Transverse colon (tissue), 4 donors: ENCODE data around the gene HNRNPR. TPM values are rescaled to one million over a fixed set of nuclear protein-coding genes. Genes with fewer than 3 reads are reported as not detected.
A peak's percentile ranks its signal among the peaks of the same experiment; 100 is the strongest.

ENCODE experiments used
- DNase-seq: peaks from one replicate; pipeline ENCODE4 v3.0.0-alpha.2; 2019
- H3K27ac ChIP-seq, 4 donors: fragments of 200-600 bp; sonication (generic); 2 replicates each; pipeline ENCODE4 v1.5.1; 2016 to 2018; ENCODE audit warnings: inconsistent platforms in 4 of 4
- H3K27me3 ChIP-seq: fragments of 200-600 bp; sonication (generic); 2 replicates; pipeline ENCODE4 v1.5.1; 2017; ENCODE audit warnings: inconsistent platforms
- H3K36me3 ChIP-seq, 4 donors: fragments of 200-600 bp; sonication (generic); 2 replicates each; pipeline ENCODE4 v1.5.1; 2017 to 2019; ENCODE audit warnings: inconsistent platforms in 4 of 4
- H3K4me1 ChIP-seq, 4 donors: fragments of 200-600 bp; sonication (generic); 2 replicates each; pipeline ENCODE4 v1.5.1; 2017 to 2020; ENCODE audit warnings: inconsistent platforms in 4 of 4
- H3K4me3 ChIP-seq, 4 donors: fragments of 200-600 bp; sonication (generic); 1 replicate in 1 of 4; 2 replicates in 3 of 4; pipeline versions ENCODE4 v1.5.1 to v1.6.1; 2017 to 2019; ENCODE audit warnings: inconsistent platforms in 4 of 4
- H3K9me3 ChIP-seq, 2 donors: fragments of 200-600 bp; sonication (generic); 2 replicates each; pipeline ENCODE4 v1.5.1; 2017 to 2019; ENCODE audit warnings: inconsistent platforms in 2 of 2
- EP300 ChIP-seq: sonication (generic); formaldehyde crosslinking; IDR thresholded peaks from one replicate; pipeline ENCODE4 v1.6.1; 2017; ENCODE audit warnings: antibody characterized with exemption, low read depth
- POLR2A ChIP-seq: fragments of 450-650 bp; IDR thresholded peaks from one replicate; pipeline ENCODE4 v1.6.1; 2016; ENCODE audit warnings: antibody characterized with exemption, mild to moderate bottlenecking, moderate library complexity
- POLR2AphosphoS5 ChIP-seq, 3 donors: sonication (generic); formaldehyde crosslinking; IDR thresholded peaks; one replicate each; pipeline ENCODE4 v1.6.1; 2016; ENCODE audit warnings: antibody characterized with exemption in 3 of 3
- WGBS, 2 donors: methylation state at CpG; one replicate each; pipeline ENCODE4 v1.1.5; 2018; ENCODE audit warnings: low coverage in 1 of 2; 5-methylcytosine and 5-hydroxymethylcytosine counted together
- in situ Hi-C, 4 donors: fragments of 200-750 bp; cut with MboI; loops; one replicate each; pipeline versions ENCODE4 v1.15.0 to v1.15.1; 2017; ENCODE audit warnings: low sequenced_read_pairs in 3 of 4, low pct_ligation_motif_present in 1 of 4, low pct_unique_long_range_greater_than_20kb in 1 of 4
- intact Hi-C: fragments of 100-400 bp; cut with DNase I; formaldehyde crosslinking; loops from one replicate; pipeline ENCODE4 v1.15.1; 2023; ENCODE audit warnings: low total_unique reads
- total RNA-seq, 4 donors: library from RNA; depleted of rRNA; stranded (reverse); fragments of >200 nt; gene quantifications; one replicate each; pipeline ENCODE4 v1.1.0, GENCODE V29; 2016
- TF ChIP-seq, protein P1 (sequence below), 5 experiments: fragments of 200-600 bp in 3 of 5; fragments of 450-650 bp in 2 of 5; sonication (generic) in 3 of 5; IDR thresholded peaks; 1 replicate in 2 of 5; 2 replicates in 3 of 5; pipeline ENCODE4 v1.5.1; 2016 to 2017; ENCODE audit warnings: antibody characterized with exemption in 5 of 5, inconsistent platforms in 3 of 5, mild to moderate bottlenecking in 2 of 5, moderate library complexity in 1 of 5

HNRNPR gene
- total RNA-seq, 4 donors from 2014 or later: 13.5 to 120 (median 60.8) TPM

DNA sequence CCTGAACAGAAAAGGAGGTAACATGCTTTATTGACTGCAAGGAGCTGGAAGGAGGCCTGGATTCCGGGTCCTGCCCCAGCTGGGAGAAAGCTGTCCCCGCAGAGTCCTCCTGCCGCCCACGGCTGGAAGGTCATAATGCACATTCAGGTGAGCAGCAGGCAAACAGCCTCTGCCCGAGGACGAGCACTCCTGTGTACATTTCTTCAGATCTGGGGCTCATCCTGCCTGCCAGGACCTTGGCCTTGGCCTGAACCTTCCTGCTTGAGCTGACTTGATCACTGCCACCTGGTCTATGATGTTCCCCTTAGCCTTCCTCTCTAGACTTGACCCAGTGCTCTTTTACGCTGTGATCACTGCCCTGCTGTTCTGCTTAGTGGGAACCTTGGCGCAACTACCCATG is 43.4 kb upstream of the HNRNPR start:
- no peak overlapping the region for H3K27ac ChIP-seq
- WGBS, 2 donors: 78% methylated on average over 8 of the region's 8 CpGs; no CpG with 5 or more reads in 1 of the 2 donors

DNA sequence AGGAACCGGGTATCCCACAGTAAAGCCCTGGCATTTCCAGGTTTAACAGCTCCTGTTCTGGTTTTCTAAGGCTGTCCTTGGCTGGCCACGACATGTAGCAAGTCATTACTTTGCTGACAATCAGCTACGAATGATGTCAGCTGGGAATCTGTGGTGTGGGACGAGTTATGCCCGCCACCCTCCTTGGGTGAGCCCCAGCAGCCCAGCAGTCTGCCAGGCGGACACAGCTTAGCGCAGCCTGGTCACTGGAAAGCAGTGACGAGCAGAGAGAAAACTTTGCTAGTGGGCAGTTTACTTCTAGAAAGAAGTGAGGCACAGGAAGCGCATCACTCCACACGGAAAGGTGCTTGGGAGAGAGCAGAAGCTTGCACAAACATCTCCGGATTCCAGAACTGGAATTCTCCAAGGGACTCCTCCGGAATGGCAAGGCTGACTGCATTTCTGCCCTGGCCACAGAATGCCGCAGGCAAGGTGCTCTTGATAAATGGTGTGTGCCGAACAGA is 41.1 kb upstream of the HNRNPR start:
- WGBS, 2 donors: 81 to 88% methylated on average over 4 to 14 of the region's 14 CpGs
- Histone ChIP-seq H3K4me3 (no peak overlapping the region), H3K9me3 (no peaks in the 10 kb centered on the region), H3K36me3 (peaks cover 0 to 11% (median 4%) of the 10 kb centered on the region in 4 donors), H3K4me1 (peaks cover 0 to 21% (median 0%) of the 10 kb centered on the region in 4 donors), H3K27ac (peak overlapping the region in 1 of 4 donors; percentile 17), H3K27me3 (no peaks in the 10 kb centered on the region)
- TF ChIP-seq POLR2A (no peak), EP300 (no peak), POLR2AphosphoS5 (IDR thresholded peaks at IDR 0.05) (no peak)
- TF ChIP-seq, protein P1, sequence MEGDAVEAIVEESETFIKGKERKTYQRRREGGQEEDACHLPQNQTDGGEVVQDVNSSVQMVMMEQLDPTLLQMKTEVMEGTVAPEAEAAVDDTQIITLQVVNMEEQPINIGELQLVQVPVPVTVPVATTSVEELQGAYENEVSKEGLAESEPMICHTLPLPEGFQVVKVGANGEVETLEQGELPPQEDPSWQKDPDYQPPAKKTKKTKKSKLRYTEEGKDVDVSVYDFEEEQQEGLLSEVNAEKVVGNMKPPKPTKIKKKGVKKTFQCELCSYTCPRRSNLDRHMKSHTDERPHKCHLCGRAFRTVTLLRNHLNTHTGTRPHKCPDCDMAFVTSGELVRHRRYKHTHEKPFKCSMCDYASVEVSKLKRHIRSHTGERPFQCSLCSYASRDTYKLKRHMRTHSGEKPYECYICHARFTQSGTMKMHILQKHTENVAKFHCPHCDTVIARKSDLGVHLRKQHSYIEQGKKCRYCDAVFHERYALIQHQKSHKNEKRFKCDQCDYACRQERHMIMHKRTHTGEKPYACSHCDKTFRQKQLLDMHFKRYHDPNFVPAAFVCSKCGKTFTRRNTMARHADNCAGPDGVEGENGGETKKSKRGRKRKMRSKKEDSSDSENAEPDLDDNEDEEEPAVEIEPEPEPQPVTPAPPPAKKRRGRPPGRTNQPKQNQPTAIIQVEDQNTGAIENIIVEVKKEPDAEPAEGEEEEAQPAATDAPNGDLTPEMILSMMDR (IDR thresholded peaks at IDR 0.05): no peak
- in situ Hi-C loops (no loop called here), intact Hi-C loops (no loop called here)
- DNase-seq: no peak

More for the DNA sequence above, 43.4 kb upstream of the HNRNPR start:
- in situ Hi-C loops (no loop called here), intact Hi-C loops (no loop called here)
- H3K9me3 ChIP-seq: no peaks in the 10 kb centered on the region
- no peak for DNase-seq
- no peak overlapping the region for H3K4me3 ChIP-seq
- no peaks in the 10 kb centered on the region for H3K36me3 ChIP-seq
- no peak for TF ChIP-seq EP300
- H3K4me1 ChIP-seq: peaks cover 0 to 21% (median 0%) of the 10 kb centered on the region in 4 donors
- H3K27me3 ChIP-seq: no peaks in the 10 kb centered on the region

DNA sequence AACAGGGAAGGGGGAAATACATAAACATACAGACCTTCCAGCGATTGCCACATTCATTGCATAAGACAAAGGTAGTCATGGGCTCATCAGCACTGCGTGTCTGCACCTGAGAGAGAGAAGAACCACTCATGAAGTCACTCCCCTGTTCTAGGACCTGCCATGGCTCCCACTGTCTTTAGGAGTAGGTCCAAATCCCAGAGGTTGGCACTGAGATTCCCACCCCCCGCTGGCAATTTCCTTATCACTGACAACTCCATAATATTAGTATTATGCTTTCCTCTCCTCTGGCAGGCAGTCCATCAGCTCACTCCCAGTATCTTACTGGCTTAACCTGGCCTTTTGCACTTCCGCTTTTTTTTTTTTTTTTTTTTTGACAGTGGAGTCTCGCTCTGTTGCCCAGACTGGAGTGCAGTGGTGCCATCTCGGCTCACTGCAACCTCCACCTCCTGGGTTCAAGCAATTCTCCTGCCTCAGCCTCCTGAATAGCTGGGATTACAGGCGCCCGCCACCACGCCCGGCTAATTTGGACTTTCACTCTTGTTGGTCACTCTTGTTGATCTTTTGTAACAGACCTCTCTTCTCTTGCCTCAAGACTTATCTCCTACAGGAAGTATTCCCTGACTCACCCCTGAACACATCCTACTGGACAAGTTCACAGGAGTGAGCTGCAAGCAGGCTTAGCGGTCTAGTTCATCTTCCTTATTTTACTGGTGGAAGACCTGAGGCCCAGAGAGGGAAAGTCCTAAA is 40.4 kb upstream of the HNRNPR start:
- peak; percentile 41 for DNase-seq
- H3K4me3 ChIP-seq: no peak overlapping the region
- H3K27me3 ChIP-seq: no peaks in the 10 kb centered on the region
- H3K4me1 ChIP-seq: peaks cover 0 to 21% (median 0%) of the 10 kb centered on the region in 4 donors
- 72 to 78% methylated on average over 5 to 11 of the region's 11 CpGs for WGBS, 2 donors
- no peak for TF ChIP-seq POLR2A
- TF ChIP-seq EP300: no peak
- TF ChIP-seq, protein P1 (IDR thresholded peaks at IDR 0.05): no peak
- no peak for TF ChIP-seq POLR2AphosphoS5 (IDR thresholded peaks at IDR 0.05)
- peaks cover 0 to 11% (median 4%) of the 10 kb centered on the region in 4 donors for H3K36me3 ChIP-seq
- in situ Hi-C loops: no loop called here
- peak overlapping the region in 2 of 4 donors; percentile 19 to 39 for H3K27ac ChIP-seq
- intact Hi-C loops: no loop called here
- no peaks in the 10 kb centered on the region for H3K9me3 ChIP-seq

DNA sequence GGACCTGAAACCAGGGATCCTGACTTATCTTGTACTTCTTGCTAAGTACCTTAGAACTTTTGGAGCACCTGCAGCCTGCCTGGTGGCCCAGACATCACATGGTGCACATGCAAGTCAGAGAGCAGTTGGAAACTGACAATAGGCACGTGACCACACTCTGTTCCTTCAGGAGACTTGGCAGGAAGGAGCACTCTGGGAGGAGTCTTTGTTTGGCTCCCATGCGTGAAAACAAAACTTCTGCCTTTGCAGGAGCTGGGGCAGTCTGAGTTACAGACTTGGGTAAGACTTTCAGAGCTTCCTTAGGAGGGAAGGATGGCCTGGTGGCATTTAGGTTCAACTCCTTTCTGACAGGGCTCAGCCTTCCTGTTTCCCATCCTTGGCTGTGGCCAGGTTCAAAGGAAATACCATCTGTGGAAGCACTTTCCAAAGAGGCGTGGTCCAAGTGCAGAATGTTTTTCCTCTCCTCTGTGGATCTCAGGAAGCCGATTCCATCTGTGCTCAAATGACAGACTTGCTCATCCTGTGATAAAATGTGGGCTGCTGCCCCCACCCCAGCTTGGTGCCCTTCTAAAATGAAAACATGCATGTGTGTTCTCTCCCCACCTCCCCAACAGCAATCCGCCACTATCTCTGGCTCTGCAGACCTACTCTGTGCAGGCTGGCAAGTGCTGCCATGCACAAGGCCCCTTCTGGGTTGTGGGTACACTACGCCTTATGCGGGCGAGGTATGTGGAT is 39.7 kb upstream of the HNRNPR start:
- H3K36me3 ChIP-seq: peaks cover 0 to 11% (median 4%) of the 10 kb centered on the region in 4 donors
- 77% methylated on average over 8 of the region's 8 CpGs; no CpG with 5 or more reads in 1 of the 2 donors for WGBS, 2 donors
- TF ChIP-seq EP300 (no peak), POLR2A (no peak), POLR2AphosphoS5 (IDR thresholded peaks at IDR 0.05) (no peak)
- TF ChIP-seq, protein P1 (IDR thresholded peaks at IDR 0.05): no peak
- H3K4me3 ChIP-seq: no peak overlapping the region
- intact Hi-C loops: no loop called here
- H3K4me1 ChIP-seq: peaks cover 0 to 24% (median under 1%) of the 10 kb centered on the region in 4 donors
- in situ Hi-C loops: no loop called here
- DNase-seq: no peak
- no peaks in the 10 kb centered on the region for H3K27me3 ChIP-seq
- no peaks in the 10 kb centered on the region for H3K9me3 ChIP-seq
- H3K27ac ChIP-seq: peak overlapping the region in 3 of 4 donors; percentile 16 to 39 (median 19)
